Progenitor cell of endocrine pancreas (in vitro differentiated cells): ENCODE data around the gene FN1. TPM values are rescaled to one million over a fixed set of nuclear protein-coding genes. Genes with fewer than 3 reads are reported as not detected.
"Not testable (repeated sequence)": the region's sequence is repeated elsewhere in the genome, so short reads cannot be mapped to it uniquely, and the experiment has no call there.

Experiments
- DNase-seq: peaks from one replicate; pipeline ENCODE4 v3.0.0; 2021; ENCODE audit warnings: low spot score; ENCODE audit not compliant: unreplicated experiment
- H3K27ac Mint-ChIP-seq: 2 replicates; pipeline ENCODE4 v1.8.0; 2021; ENCODE audit warnings: mild to moderate bottlenecking, moderate library complexity, mixed read lengths
- H3K27me3 Mint-ChIP-seq: 2 replicates; pipeline ENCODE4 v1.8.0; 2021; ENCODE audit warnings: mixed read lengths
- H3K36me3 Mint-ChIP-seq: 2 replicates; pipeline ENCODE4 v1.8.0; 2022; ENCODE audit warnings: mixed read lengths; ENCODE audit not compliant: insufficient read depth
- H3K4me1 Mint-ChIP-seq: 2 replicates; pipeline ENCODE4 v1.8.0; 2021; ENCODE audit warnings: low read depth, mixed read lengths
- H3K4me3 Mint-ChIP-seq: 2 replicates; pipeline ENCODE4 v1.8.0; 2021; ENCODE audit warnings: low read depth, mild to moderate bottlenecking, moderate library complexity, mixed read lengths
- H3K9me3 Mint-ChIP-seq: 2 replicates; pipeline ENCODE4 v1.8.0; 2021; ENCODE audit warnings: low read depth, mixed read lengths
- total RNA-seq: library from RNA; stranded (reverse); gene quantifications from 2 replicates; pipeline ENCODE4 v1.2.1, GENCODE V29; 2021
- TF ChIP-seq, protein P1 (sequence below): fragments of 200-600 bp; sonication (generic); IDR thresholded peaks from one replicate; pipeline ENCODE4 v1.5.0; 2021; ENCODE audit warnings: antibody characterized with exemption, mild to moderate bottlenecking; ENCODE audit not compliant: unreplicated experiment

Gene FN1
- total RNA-seq, 1 donor from 2014 or later, result 2,744 TPM

DNA sequence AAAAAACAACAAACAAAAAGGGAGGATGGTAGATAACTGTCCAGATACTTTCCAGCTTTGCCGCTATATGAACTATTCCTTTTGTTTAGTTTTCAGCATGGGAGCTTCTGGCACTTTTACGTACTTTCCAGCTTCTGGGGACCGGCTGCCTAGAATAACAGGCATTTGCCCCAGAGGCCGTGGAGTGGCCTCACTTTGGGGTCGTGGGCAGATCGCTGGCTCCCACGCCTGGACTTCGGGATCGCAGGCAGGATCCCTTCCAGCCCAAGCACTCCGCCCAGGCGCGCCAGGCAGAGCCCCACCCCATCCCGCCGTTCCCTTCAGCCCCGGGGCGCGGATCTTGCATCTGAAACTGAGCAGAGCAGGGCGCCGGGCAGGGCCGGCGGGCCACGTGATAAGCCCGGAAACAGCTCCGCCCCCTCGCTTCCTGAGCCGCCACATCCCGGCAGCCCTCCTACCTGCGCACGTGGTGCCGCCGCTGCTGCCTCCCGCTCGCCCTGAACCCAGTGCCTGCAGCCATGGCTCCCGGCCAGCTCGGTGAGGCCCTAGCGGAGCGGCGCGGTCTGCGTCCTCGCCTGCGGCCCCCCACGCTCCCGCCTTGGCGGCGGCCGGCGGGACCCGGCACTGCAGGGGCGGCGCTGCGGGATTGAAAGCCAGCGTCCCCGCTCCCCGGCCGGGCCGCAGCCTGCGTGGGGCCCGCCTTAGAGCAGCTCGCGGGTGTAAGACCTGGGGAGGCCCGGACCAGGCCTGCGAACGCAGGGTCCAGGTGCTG lies 124.1 kb downstream of the FN1 start, which contains the start of gene ATIC:
TSS of gene ATIC (plus strand) at position 435 of the 772 bp plus-strand sequence. CDS start at position 519, 84 bp downstream.
- H3K4me3 Mint-ChIP-seq, result peak within 1 kb of the TSS; percentile 89

DNA sequence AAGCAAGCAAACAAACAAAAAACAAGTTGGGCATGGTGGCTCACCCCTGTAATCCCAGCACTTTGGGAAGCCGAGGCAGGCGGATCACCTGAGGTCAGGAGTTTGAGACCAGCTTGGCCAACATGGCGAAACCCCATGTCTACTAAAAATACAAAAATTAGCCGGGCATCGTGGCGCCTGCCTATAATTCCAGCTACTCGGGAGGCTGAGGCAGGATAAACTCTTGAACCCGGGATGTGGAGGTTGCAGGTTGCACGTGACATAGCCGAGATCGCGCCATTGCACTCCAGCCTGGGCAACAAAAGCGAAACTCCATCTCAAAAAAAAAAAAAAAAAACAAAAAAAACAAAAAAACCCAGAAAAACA lies 124.6 kb downstream of the FN1 start:
- Mint-ChIP-seq H3K36me3 (peaks cover 23% of the 10 kb centered on the region), H3K4me1 (peaks cover 25% of the 10 kb centered on the region), H3K4me3 (peak overlapping the region; percentile 82), H3K27ac (peak overlapping the region; percentile 83)
- H3K9me3 Mint-ChIP-seq, H3K27me3 Mint-ChIP-seq, DNase-seq: not testable (repeated sequence)

More for the DNA sequence above, 124.1 kb downstream of the FN1 start, which contains the start of gene ATIC:
- DNase-seq, result peak; percentile 81
- H3K4me1 Mint-ChIP-seq, result peaks cover 20% of the 10 kb centered on the region
- no peaks in the 10 kb centered on the region for H3K27me3 Mint-ChIP-seq
- TF ChIP-seq, protein P1, sequence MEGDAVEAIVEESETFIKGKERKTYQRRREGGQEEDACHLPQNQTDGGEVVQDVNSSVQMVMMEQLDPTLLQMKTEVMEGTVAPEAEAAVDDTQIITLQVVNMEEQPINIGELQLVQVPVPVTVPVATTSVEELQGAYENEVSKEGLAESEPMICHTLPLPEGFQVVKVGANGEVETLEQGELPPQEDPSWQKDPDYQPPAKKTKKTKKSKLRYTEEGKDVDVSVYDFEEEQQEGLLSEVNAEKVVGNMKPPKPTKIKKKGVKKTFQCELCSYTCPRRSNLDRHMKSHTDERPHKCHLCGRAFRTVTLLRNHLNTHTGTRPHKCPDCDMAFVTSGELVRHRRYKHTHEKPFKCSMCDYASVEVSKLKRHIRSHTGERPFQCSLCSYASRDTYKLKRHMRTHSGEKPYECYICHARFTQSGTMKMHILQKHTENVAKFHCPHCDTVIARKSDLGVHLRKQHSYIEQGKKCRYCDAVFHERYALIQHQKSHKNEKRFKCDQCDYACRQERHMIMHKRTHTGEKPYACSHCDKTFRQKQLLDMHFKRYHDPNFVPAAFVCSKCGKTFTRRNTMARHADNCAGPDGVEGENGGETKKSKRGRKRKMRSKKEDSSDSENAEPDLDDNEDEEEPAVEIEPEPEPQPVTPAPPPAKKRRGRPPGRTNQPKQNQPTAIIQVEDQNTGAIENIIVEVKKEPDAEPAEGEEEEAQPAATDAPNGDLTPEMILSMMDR, result no peak
- H3K36me3 Mint-ChIP-seq, result peaks cover 25% of the 10 kb centered on the region
- H3K27ac Mint-ChIP-seq, result peak within 1 kb of the TSS; percentile 92
- no peaks in the 10 kb centered on the region for H3K9me3 Mint-ChIP-seq

Other genes starting within 250 kb of the FN1 start
- 145 and 148 TPM in 2 replicates for gene ATIC, start 124.0 kb downstream of the FN1 start, total RNA-seq